ENCODE data around the gene TAX1BP1. TPM values are rescaled to one million over a fixed set of nuclear protein-coding genes. Genes with fewer than 3 reads are reported as not detected.

TAX1BP1 gene
- total and polyA plus RNA-seq, 4 donors: 35.7 to 57.1 (median 52.9) TPM

- no peak overlapping the region for H3K4me3 ChIP-seq (ENCODE audit: low read depth in 1 of 3, low read length in 3 of 3)
- no peak for DNase-seq (ENCODE audit: low spot score)
- H3K27me3 ChIP-seq (ENCODE audit: control insufficient read depth in 4 of 4, insufficient read depth in 4 of 4, low read length in 3 of 4): no peaks in the 10 kb centered on the region
- H3K9ac ChIP-seq (ENCODE audit: low read depth in 1 of 2, low read length in 2 of 2): no peak overlapping the region
- H3K9me3 ChIP-seq (ENCODE audit: control insufficient read depth in 4 of 4, low read length in 3 of 4): no peaks in the 10 kb centered on the region
- WGBS: 97% methylated on average over 15 of the region's 15 CpGs
- H3K36me3 ChIP-seq (ENCODE audit: control insufficient read depth in 4 of 4, insufficient read depth in 3 of 4, low read depth in 1 of 4, low read length in 3 of 4): peaks cover 0 to 2% (median 0%) of the 10 kb centered on the region in 4 donors
- no peak overlapping the region for H3K27ac ChIP-seq (ENCODE audit: low read depth in 1 of 2, low read length in 2 of 2)
- peaks cover 0 to 4% (median 0%) of the 10 kb centered on the region in 4 donors for H3K4me1 ChIP-seq (ENCODE audit: control insufficient read depth in 4 of 4, insufficient read depth in 4 of 4, low read length in 3 of 4)
- TF ChIP-seq YY1 (IDR thresholded peaks at IDR 0.05) (no peak), RXRA (IDR thresholded peaks at IDR 0.05) (no peak), REST (IDR thresholded peaks at IDR 0.05) (no peak), NR2F2 (IDR thresholded peaks at IDR 0.05) (no peak), FOXA1 (IDR thresholded peaks at IDR 0.05) (no peak), GABPA (IDR thresholded peaks at IDR 0.05 in 1 of 2, conservative IDR thresholded peaks at IDR 0.05 in 1 of 2) (no peak), ZBTB33 (IDR thresholded peaks at IDR 0.05) (no peak), EGR1 (IDR thresholded peaks at IDR 0.05; ENCODE audit: low read depth in 2 of 2) (no peak), HNF4G (IDR thresholded peaks at IDR 0.05) (no peak), HNF4A (conservative IDR thresholded peaks at IDR 0.05) (no peak), MAX (IDR thresholded peaks at IDR 0.05) (no peak), RAD21 (IDR thresholded peaks at IDR 0.05) (no peak)
Observed at GRCh38 chr7:27868131-27868550, 128.2 kb downstream of the TAX1BP1 start.

- Histone ChIP-seq H3K9ac (ENCODE audit: low read depth in 1 of 2, low read length in 2 of 2) (no peak overlapping the region), H3K27ac (ENCODE audit: low read depth in 1 of 2, low read length in 2 of 2) (no peak overlapping the region), H3K27me3 (ENCODE audit: control insufficient read depth in 4 of 4, insufficient read depth in 4 of 4, low read length in 3 of 4) (no peaks in the 10 kb centered on the region), H3K4me3 (ENCODE audit: low read depth in 1 of 3, low read length in 3 of 3) (no peak overlapping the region), H3K9me3 (ENCODE audit: control insufficient read depth in 4 of 4, low read length in 3 of 4) (no peaks in the 10 kb centered on the region), H3K4me1 (ENCODE audit: control insufficient read depth in 4 of 4, insufficient read depth in 4 of 4, low read length in 3 of 4) (peaks cover 0 to 12% (median 6%) of the 10 kb centered on the region in 4 donors), H3K36me3 (ENCODE audit: control insufficient read depth in 4 of 4, insufficient read depth in 3 of 4, low read depth in 1 of 4, low read length in 3 of 4) (no peaks in the 10 kb centered on the region)
- 95% methylated on average over 7 of the region's 7 CpGs for WGBS
- TF ChIP-seq JUND (IDR thresholded peaks at IDR 0.05) (no peak), REST (IDR thresholded peaks at IDR 0.05) (no peak), CTCF (IDR thresholded peaks at IDR 0.05; ENCODE audit: low read depth, low read length, missing input control) (no peak), TAF1 (conservative IDR thresholded peaks at IDR 0.05) (no peak), FOXA2 (IDR thresholded peaks at IDR 0.05) (no peak), MAX (IDR thresholded peaks at IDR 0.05) (no peak), NR2F2 (IDR thresholded peaks at IDR 0.05) (no peak), FOXA1 (IDR thresholded peaks at IDR 0.05) (no peak)
- DNase-seq (ENCODE audit: low spot score): no peak
Observed at GRCh38 chr7:27869056-27869455, 129.1 kb downstream of the TAX1BP1 start.

All from liver (tissue), 9 donors.